Stimulated activated memory B cell treated with anti-CD40 and anti-IgM and Interleukin-4, amounts not matched to agents 10 μg/mL and 1 μg/mL and 100 μg/mL, for 72 hours (primary cell): ENCODE data around the gene DNAAF1.
"Not testable (repeated sequence)": the region's sequence is repeated elsewhere in the genome, so short reads cannot be mapped to it uniquely, and the experiment has no call there.

Source experiments
- ATAC-seq: fragments of 150-1000 bp; cut with Tn5 transposase; 2 replicates; pipeline ENCODE4 v1.10.0; 2021
- H3K27ac Mint-ChIP-seq: one replicate; pipeline ENCODE4 v1.8.0; 2022; ENCODE audit warnings: mild to moderate bottlenecking, mixed read lengths
- H3K27me3 Mint-ChIP-seq: one replicate; pipeline ENCODE4 v1.8.0; 2022; ENCODE audit warnings: mixed read lengths
- H3K36me3 Mint-ChIP-seq: one replicate; pipeline ENCODE4 v1.8.0; 2022; ENCODE audit warnings: mixed read lengths
- H3K4me1 Mint-ChIP-seq: one replicate; pipeline ENCODE4 v1.8.0; 2022; ENCODE audit warnings: mixed read lengths
- H3K4me3 Mint-ChIP-seq: one replicate; pipeline ENCODE4 v1.8.0; 2022; ENCODE audit warnings: mild to moderate bottlenecking, moderate library complexity, mixed read lengths
- H3K9me3 Mint-ChIP-seq: one replicate; pipeline ENCODE4 v1.8.0; 2022; ENCODE audit warnings: mixed read lengths

The DNAAF1 gene

GRCh38 chr16:84144859-84145639 is at the start of gene DNAAF1, which contains the start of gene HSDL1:
Gene DNAAF1 (plus strand): TSS chr16:84145308. CDS start chr16:84145441, 133 bp downstream.
Gene HSDL1 (minus strand): TSS chr16:84145177. CDS start chr16:84131321, 13,856 bp downstream.
- peaks cover 1% of the 10 kb centered on the region for H3K36me3 Mint-ChIP-seq
- peak; percentile 95 for ATAC-seq
- peaks cover 21% of the 10 kb centered on the region for H3K4me1 Mint-ChIP-seq
- no peaks in the 10 kb centered on the region for H3K9me3 Mint-ChIP-seq
- peaks cover 6% of the 10 kb centered on the region for H3K27me3 Mint-ChIP-seq
- H3K4me3 Mint-ChIP-seq = peak within 1 kb of the TSS; percentile 87
- H3K27ac Mint-ChIP-seq = peak within 1 kb of the TSS; percentile 84

GRCh38 chr16:84095466-84095865 is 49.6 kb upstream of the DNAAF1 start:
- Mint-ChIP-seq H3K9me3 (no peaks in the 10 kb centered on the region), H3K36me3 (peaks cover 78% of the 10 kb centered on the region), H3K4me1 (peaks cover 7% of the 10 kb centered on the region), H3K27ac (no peak overlapping the region), H3K4me3 (no peak overlapping the region), H3K27me3 (no peaks in the 10 kb centered on the region)
- ATAC-seq = no peak

- peaks cover 67% of the 10 kb centered on the region for H3K36me3 Mint-ChIP-seq
- H3K4me1 Mint-ChIP-seq = peaks cover 7% of the 10 kb centered on the region
- H3K9me3 Mint-ChIP-seq = no peaks in the 10 kb centered on the region
- no peaks in the 10 kb centered on the region for H3K27me3 Mint-ChIP-seq
- no peak for ATAC-seq
- H3K27ac Mint-ChIP-seq = no peak overlapping the region
- no peak overlapping the region for H3K4me3 Mint-ChIP-seq
Measured at GRCh38 chr16:84096447-84097005, 48.6 kb upstream of the DNAAF1 start.

GRCh38 chr16:84098939-84099338 is 46.2 kb upstream of the DNAAF1 start:
- Mint-ChIP-seq H3K9me3 (no peaks in the 10 kb centered on the region), H3K4me1 (peaks cover 7% of the 10 kb centered on the region), H3K36me3 (peaks cover 51% of the 10 kb centered on the region), H3K4me3 (no peak overlapping the region), H3K27me3 (no peaks in the 10 kb centered on the region), H3K27ac (no peak overlapping the region)
- no peak for ATAC-seq

- no peaks in the 10 kb centered on the region for H3K27me3 Mint-ChIP-seq
- peaks cover 30% of the 10 kb centered on the region for H3K4me1 Mint-ChIP-seq
- H3K27ac Mint-ChIP-seq = no peak overlapping the region
- H3K36me3 Mint-ChIP-seq = peaks cover 34% of the 10 kb centered on the region
- no peak overlapping the region for H3K4me3 Mint-ChIP-seq
- no peaks in the 10 kb centered on the region for H3K9me3 Mint-ChIP-seq
- no peak for ATAC-seq
Measured at GRCh38 chr16:84103678-84104077, 41.4 kb upstream of the DNAAF1 start.

GRCh38 chr16:84104231-84104630 is 40.9 kb upstream of the DNAAF1 start:
- H3K9me3 Mint-ChIP-seq = no peaks in the 10 kb centered on the region
- H3K4me3 Mint-ChIP-seq = no peak overlapping the region
- no peaks in the 10 kb centered on the region for H3K27me3 Mint-ChIP-seq
- peaks cover 29% of the 10 kb centered on the region for H3K4me1 Mint-ChIP-seq
- H3K36me3 Mint-ChIP-seq = peaks cover 32% of the 10 kb centered on the region
- ATAC-seq = no peak
- H3K27ac Mint-ChIP-seq = no peak overlapping the region

GRCh38 chr16:84105301-84105815 is 39.8 kb upstream of the DNAAF1 start:
- Mint-ChIP-seq H3K36me3 (peaks cover 27% of the 10 kb centered on the region), H3K4me3 (no peak overlapping the region), H3K27ac (no peak overlapping the region), H3K9me3 (no peaks in the 10 kb centered on the region), H3K27me3 (no peaks in the 10 kb centered on the region), H3K4me1 (peaks cover 26% of the 10 kb centered on the region)
- no peak for ATAC-seq

GRCh38 chr16:84105948-84106740 is 39.0 kb upstream of the DNAAF1 start:
- peaks cover 33% of the 10 kb centered on the region for H3K4me1 Mint-ChIP-seq
- ATAC-seq = no peak
- H3K27me3 Mint-ChIP-seq = no peaks in the 10 kb centered on the region
- no peak overlapping the region for H3K4me3 Mint-ChIP-seq
- H3K27ac Mint-ChIP-seq = peak overlapping the region; percentile 2
- H3K36me3 Mint-ChIP-seq = peaks cover 34% of the 10 kb centered on the region
- H3K9me3 Mint-ChIP-seq = no peaks in the 10 kb centered on the region

- no peak for ATAC-seq
- Mint-ChIP-seq H3K4me3 (no peak overlapping the region), H3K9me3 (no peaks in the 10 kb centered on the region), H3K36me3 (peaks cover 29% of the 10 kb centered on the region), H3K27ac (no peak overlapping the region), H3K4me1 (peaks cover 41% of the 10 kb centered on the region), H3K27me3 (no peaks in the 10 kb centered on the region)
Measured at GRCh38 chr16:84107921-84108320, 37.2 kb upstream of the DNAAF1 start.

GRCh38 chr16:84109598-84110335 is 35.3 kb upstream of the DNAAF1 start:
- peaks cover 29% of the 10 kb centered on the region for H3K36me3 Mint-ChIP-seq
- no peaks in the 10 kb centered on the region for H3K27me3 Mint-ChIP-seq
- no peak overlapping the region for H3K4me3 Mint-ChIP-seq
- H3K27ac Mint-ChIP-seq = no peak overlapping the region
- ATAC-seq = no peak
- H3K9me3 Mint-ChIP-seq = no peaks in the 10 kb centered on the region
- H3K4me1 Mint-ChIP-seq = peaks cover 49% of the 10 kb centered on the region

- H3K27ac Mint-ChIP-seq = no peak overlapping the region
- ATAC-seq = no peak
- H3K27me3 Mint-ChIP-seq = no peaks in the 10 kb centered on the region
- no peak overlapping the region for H3K4me3 Mint-ChIP-seq
- H3K4me1 Mint-ChIP-seq = peaks cover 51% of the 10 kb centered on the region
- peaks cover 23% of the 10 kb centered on the region for H3K36me3 Mint-ChIP-seq
- H3K9me3 Mint-ChIP-seq = no peaks in the 10 kb centered on the region
Measured at GRCh38 chr16:84110527-84110926, 34.6 kb upstream of the DNAAF1 start.

- H3K9me3 Mint-ChIP-seq = no peaks in the 10 kb centered on the region
- no peak for ATAC-seq
- peaks cover 17% of the 10 kb centered on the region for H3K36me3 Mint-ChIP-seq
- peak overlapping the region; percentile 37 for H3K27ac Mint-ChIP-seq
- H3K4me1 Mint-ChIP-seq = peaks cover 47% of the 10 kb centered on the region
- no peaks in the 10 kb centered on the region for H3K27me3 Mint-ChIP-seq
- no peak overlapping the region for H3K4me3 Mint-ChIP-seq
Measured at GRCh38 chr16:84111525-84111924, 33.6 kb upstream of the DNAAF1 start.

- not testable (repeated sequence) for H3K4me3 Mint-ChIP-seq, H3K27me3 Mint-ChIP-seq, H3K9me3 Mint-ChIP-seq, ATAC-seq, H3K27ac Mint-ChIP-seq
- H3K36me3 Mint-ChIP-seq = peaks cover 13% of the 10 kb centered on the region
- H3K4me1 Mint-ChIP-seq = peaks cover 43% of the 10 kb centered on the region
Measured at GRCh38 chr16:84111949-84112348, 33.2 kb upstream of the DNAAF1 start.

- Mint-ChIP-seq H3K36me3 (peaks cover under 1% of the 10 kb centered on the region), H3K4me1 (peaks cover 32% of the 10 kb centered on the region), H3K27me3 (no peaks in the 10 kb centered on the region), H3K4me3 (peak overlapping the region; percentile 91), H3K9me3 (no peaks in the 10 kb centered on the region), H3K27ac (peak overlapping the region; percentile 90)
- peak; percentile 68 for ATAC-seq
Measured at GRCh38 chr16:84115919-84116719, 29.0 kb upstream of the DNAAF1 start.
